OCI-LY1 (cell line): ENCODE data around the gene AGK.

Experiments
- H2AFZ ChIP-seq: fragments of 200-600 bp; sonication (generic), shearing (Covaris generic); 2 replicates; pipeline ENCODE4 v1.6.0; 2014; ENCODE audit warnings: antibody characterized with exemption, mild to moderate bottlenecking, low read length
- H3F3A ChIP-seq: fragments of 200-600 bp; sonication (generic), shearing (Covaris generic); 2 replicates; pipeline ENCODE4 v1.6.0; 2014; ENCODE audit warnings: mild to moderate bottlenecking, antibody characterized with exemption, low read length, moderate library complexity; ENCODE audit not compliant: insufficient read depth
- H3K27ac ChIP-seq: fragments of 200-600 bp; sonication (generic); 2 replicates; pipeline ENCODE4 v1.5.1; 2014; ENCODE audit warnings: low read length, mixed run types, mild to moderate bottlenecking, low read depth; ENCODE audit not compliant: poor library complexity, severe bottlenecking
- H3K27me3 ChIP-seq: fragments of 200-600 bp; sonication (generic); 2 replicates; pipeline ENCODE4 v1.6.0; 2014; ENCODE audit warnings: antibody characterized with exemption, mild to moderate bottlenecking, low read length, moderate library complexity; ENCODE audit not compliant: insufficient read depth
- H3K36me3 ChIP-seq: fragments of 200-600 bp; sonication (generic); 2 replicates; pipeline ENCODE4 v1.6.1; 2014; ENCODE audit warnings: mild to moderate bottlenecking, antibody characterized with exemption, low read length, moderate library complexity, mixed read lengths; ENCODE audit not compliant: insufficient read depth
- H3K4me1 ChIP-seq: fragments of 200-600 bp; sonication (generic); 2 replicates; pipeline ENCODE4 v1.5.1; 2014; ENCODE audit warnings: mild to moderate bottlenecking, low read length, moderate library complexity; ENCODE audit not compliant: insufficient read depth, severe bottlenecking
- H3K4me2 ChIP-seq: fragments of 200-600 bp; sonication (generic), shearing (Covaris generic); 2 replicates; pipeline ENCODE4 v1.6.1; 2014; ENCODE audit warnings: low read length
- H3K4me3 ChIP-seq: fragments of 200-600 bp; sonication (generic); 2 replicates; pipeline ENCODE4 v1.5.1; 2014; ENCODE audit warnings: low read length, low read depth, mild to moderate bottlenecking, mixed read lengths; ENCODE audit not compliant: poor library complexity, severe bottlenecking
- H3K79me2 ChIP-seq: fragments of 200-600 bp; shearing (Covaris generic); 2 replicates; pipeline ENCODE4 v1.6.1; 2016; ENCODE audit warnings: mixed run types, low read length, mixed read lengths; ENCODE audit not compliant: insufficient read depth
- H3K9ac ChIP-seq: fragments of 200-600 bp; sonication (generic), shearing (Covaris generic); 2 replicates; pipeline ENCODE4 v1.6.1; 2014; ENCODE audit warnings: mild to moderate bottlenecking, low read length, mixed read lengths
- H3K9me2 ChIP-seq: fragments of 200-600 bp; sonication (generic), shearing (Covaris generic); 2 replicates; pipeline ENCODE4 v1.6.1; 2014; ENCODE audit warnings: low read depth, mild to moderate bottlenecking, low read length, mixed read lengths
- H3K9me3 ChIP-seq: fragments of 200-600 bp; shearing (Covaris generic); 2 replicates; pipeline ENCODE4 v1.6.1; 2014; ENCODE audit warnings: low read length, mixed read lengths
- H4K20me1 ChIP-seq: fragments of 200-600 bp; sonication (generic), shearing (Covaris generic); 2 replicates; pipeline ENCODE4 v1.6.0; 2016; ENCODE audit warnings: mild to moderate bottlenecking, low read length; ENCODE audit not compliant: insufficient read depth
- CTCF ChIP-seq: fragments of 200-600 bp; sonication (generic), shearing (Covaris generic); IDR thresholded peaks from 2 replicates; pipeline ENCODE4 v1.5.1; 2017; ENCODE audit warnings: mild to moderate bottlenecking, antibody characterized with exemption, low read length, moderate library complexity, mixed read lengths
- EZH2 ChIP-seq: fragments of 200-600 bp; sonication (generic), shearing (Covaris generic); IDR thresholded peaks from 2 replicates; pipeline ENCODE4 v1.8.0; 2017; ENCODE audit warnings: borderline replicate concordance, mixed run types, mild to moderate bottlenecking, antibody characterized with exemption, low read length, moderate library complexity, mixed read lengths

The AGK gene

GRCh38 chr7:141562543-141562942, 11.3 kb downstream of the AGK start:
- Histone ChIP-seq H3K79me2 (no peaks in the 10 kb centered on the region), H3K4me1 (no peaks in the 10 kb centered on the region), H3K4me2 (no peak overlapping the region)

GRCh38 chr7:141562972-141563371, 11.8 kb downstream of the AGK start:
- TF ChIP-seq CTCF = no peak
- TF ChIP-seq EZH2 = no peak
- no peak overlapping the region for H3K4me3 ChIP-seq
- no peaks in the 10 kb centered on the region for H3K27me3 ChIP-seq
- no peak overlapping the region for H3K9ac ChIP-seq
- H2AFZ ChIP-seq = no peak overlapping the region
- H3K27ac ChIP-seq = no peak overlapping the region
- H3K4me2 ChIP-seq = no peak overlapping the region
- no peaks in the 10 kb centered on the region for H3F3A ChIP-seq
- peaks cover 8% of the 10 kb centered on the region for H3K9me3 ChIP-seq
- no peaks in the 10 kb centered on the region for H3K79me2 ChIP-seq
- H3K4me1 ChIP-seq = no peaks in the 10 kb centered on the region
- no peaks in the 10 kb centered on the region for H3K9me2 ChIP-seq
- peaks cover 84% of the 10 kb centered on the region for H3K36me3 ChIP-seq
- H4K20me1 ChIP-seq = no peaks in the 10 kb centered on the region

More at GRCh38 chr7:141562543-141562942, 11.3 kb downstream of the AGK start:
- Histone ChIP-seq H3K9me2 (no peaks in the 10 kb centered on the region), H3K4me3 (no peak overlapping the region), H2AFZ (no peak overlapping the region), H3K27me3 (no peaks in the 10 kb centered on the region), H3F3A (no peaks in the 10 kb centered on the region), H3K36me3 (peaks cover 84% of the 10 kb centered on the region), H3K9me3 (peaks cover 8% of the 10 kb centered on the region), H4K20me1 (no peaks in the 10 kb centered on the region), H3K27ac (no peak overlapping the region), H3K9ac (no peak overlapping the region)
- TF ChIP-seq CTCF = no peak
- no peak for TF ChIP-seq EZH2

- Histone ChIP-seq H4K20me1 (no peaks in the 10 kb centered on the region), H3K4me1 (no peaks in the 10 kb centered on the region), H3K79me2 (no peaks in the 10 kb centered on the region), H3K27me3 (no peaks in the 10 kb centered on the region), H2AFZ (no peak overlapping the region), H3F3A (no peaks in the 10 kb centered on the region), H3K36me3 (peaks cover 77% of the 10 kb centered on the region), H3K4me2 (no peak overlapping the region), H3K9ac (no peak overlapping the region), H3K9me2 (no peaks in the 10 kb centered on the region), H3K4me3 (no peak overlapping the region), H3K9me3 (peaks cover 2% of the 10 kb centered on the region), H3K27ac (no peak overlapping the region)
- TF ChIP-seq CTCF (no peak), EZH2 (no peak)
Observed at GRCh38 chr7:141563956-141564623, 12.9 kb downstream of the AGK start.
